Neutrophil (primary cell): ENCODE results near the gene MICOS13.

Experiments
- H3K27ac ChIP-seq: fragments of 200-600 bp; sonication (generic); 2 replicates; pipeline ENCODE4 v1.5.1; 2016; ENCODE audit warnings: mild to moderate bottlenecking, moderate library complexity
- H3K27me3 ChIP-seq: fragments of 200-600 bp; sonication (generic); 2 replicates; pipeline ENCODE4 v1.6.0; 2016; ENCODE audit warnings: mild to moderate bottlenecking
- H3K36me3 ChIP-seq: fragments of 200-600 bp; sonication (generic); 2 replicates; pipeline ENCODE4 v1.5.1; 2017
- H3K4me1 ChIP-seq, 2 experiments: fragments of 200-600 bp in 1 of 2; sonication (generic) in 1 of 2; 1 replicate in 1 of 2; 2 replicates in 1 of 2; pipeline versions ENCODE4 v1.5.1 to v1.6.1; 2013 to 2016; ENCODE audit warnings: low read depth in 1 of 2, low read length in 1 of 2, mild to moderate bottlenecking in 1 of 2, moderate library complexity in 1 of 2; ENCODE audit not compliant: control insufficient read depth in 1 of 2, insufficient read depth in 1 of 2
- H3K4me3 ChIP-seq, 2 experiments: fragments of 200-600 bp in 1 of 2; sonication (generic) in 1 of 2; 1 replicate in 1 of 2; 2 replicates in 1 of 2; pipeline ENCODE4 v1.5.1; 2013 to 2016; ENCODE audit warnings: low read depth in 1 of 2, low read length in 1 of 2, mild to moderate bottlenecking in 1 of 2, moderate library complexity in 1 of 2
- H3K9me3 ChIP-seq: fragments of 200-600 bp; sonication (generic); 2 replicates; pipeline ENCODE4 v1.5.1; 2016
- CTCF ChIP-seq: fragments of 200-600 bp; sonication (generic); IDR thresholded peaks from 2 replicates; pipeline ENCODE4 v1.5.1; 2016; ENCODE audit warnings: antibody characterized with exemption

The MICOS13 gene

GRCh38 chr19:5711713-5712161 lies 31.4 kb upstream of the MICOS13 start:
- H3K36me3 ChIP-seq: peaks cover 55% of the 10 kb centered on the region
- TF ChIP-seq CTCF: no peak
- H3K27ac ChIP-seq: no peak overlapping the region
- no peak overlapping the region for H3K4me3 ChIP-seq
- no peaks in the 10 kb centered on the region for H3K27me3 ChIP-seq
- H3K9me3 ChIP-seq: no peaks in the 10 kb centered on the region
- H3K4me1 ChIP-seq: no peaks in the 10 kb centered on the region

- H3K4me1 ChIP-seq: no peaks in the 10 kb centered on the region
- H3K4me3 ChIP-seq: no peak overlapping the region
- no peak overlapping the region for H3K27ac ChIP-seq
- peaks cover 62% of the 10 kb centered on the region for H3K36me3 ChIP-seq
- no peaks in the 10 kb centered on the region for H3K9me3 ChIP-seq
- no peak for TF ChIP-seq CTCF
- no peaks in the 10 kb centered on the region for H3K27me3 ChIP-seq
Measured at GRCh38 chr19:5711025-5711424, 30.7 kb upstream of the MICOS13 start.

GRCh38 chr19:5707576-5708575 lies 27.6 kb upstream of the MICOS13 start:
- H3K27me3 ChIP-seq: no peaks in the 10 kb centered on the region
- no peaks in the 10 kb centered on the region for H3K9me3 ChIP-seq
- peaks cover 77% of the 10 kb centered on the region for H3K36me3 ChIP-seq
- TF ChIP-seq CTCF: no peak
- H3K27ac ChIP-seq: no peak overlapping the region
- H3K4me3 ChIP-seq: no peak overlapping the region
- H3K4me1 ChIP-seq: no peaks in the 10 kb centered on the region

GRCh38 chr19:5706876-5707573 lies 26.7 kb upstream of the MICOS13 start:
- no peaks in the 10 kb centered on the region for H3K9me3 ChIP-seq
- no peak for TF ChIP-seq CTCF
- no peak overlapping the region for H3K4me3 ChIP-seq
- H3K36me3 ChIP-seq: peaks cover 69% of the 10 kb centered on the region
- H3K4me1 ChIP-seq: no peaks in the 10 kb centered on the region
- no peaks in the 10 kb centered on the region for H3K27me3 ChIP-seq
- no peak overlapping the region for H3K27ac ChIP-seq

GRCh38 chr19:5705552-5705951 lies 25.2 kb upstream of the MICOS13 start:
- peaks cover 58% of the 10 kb centered on the region for H3K36me3 ChIP-seq

More at GRCh38 chr19:5705552-5705951, 25.2 kb upstream of the MICOS13 start:
- H3K9me3 ChIP-seq: no peaks in the 10 kb centered on the region
- no peaks in the 10 kb centered on the region for H3K27me3 ChIP-seq
- TF ChIP-seq CTCF: no peak
- no peak overlapping the region for H3K27ac ChIP-seq
- no peaks in the 10 kb centered on the region for H3K4me1 ChIP-seq
- no peak overlapping the region for H3K4me3 ChIP-seq
